ENCODE measurements around the gene RAB11B.
"Not testable (repeated sequence)": the region's sequence is repeated elsewhere in the genome, so short reads cannot be mapped to it uniquely, and the experiment has no call there.

GRCh38 chr19:8385103-8385502, 5.1 kb upstream of the RAB11B start:
- TF ChIP-seq, protein P1, sequence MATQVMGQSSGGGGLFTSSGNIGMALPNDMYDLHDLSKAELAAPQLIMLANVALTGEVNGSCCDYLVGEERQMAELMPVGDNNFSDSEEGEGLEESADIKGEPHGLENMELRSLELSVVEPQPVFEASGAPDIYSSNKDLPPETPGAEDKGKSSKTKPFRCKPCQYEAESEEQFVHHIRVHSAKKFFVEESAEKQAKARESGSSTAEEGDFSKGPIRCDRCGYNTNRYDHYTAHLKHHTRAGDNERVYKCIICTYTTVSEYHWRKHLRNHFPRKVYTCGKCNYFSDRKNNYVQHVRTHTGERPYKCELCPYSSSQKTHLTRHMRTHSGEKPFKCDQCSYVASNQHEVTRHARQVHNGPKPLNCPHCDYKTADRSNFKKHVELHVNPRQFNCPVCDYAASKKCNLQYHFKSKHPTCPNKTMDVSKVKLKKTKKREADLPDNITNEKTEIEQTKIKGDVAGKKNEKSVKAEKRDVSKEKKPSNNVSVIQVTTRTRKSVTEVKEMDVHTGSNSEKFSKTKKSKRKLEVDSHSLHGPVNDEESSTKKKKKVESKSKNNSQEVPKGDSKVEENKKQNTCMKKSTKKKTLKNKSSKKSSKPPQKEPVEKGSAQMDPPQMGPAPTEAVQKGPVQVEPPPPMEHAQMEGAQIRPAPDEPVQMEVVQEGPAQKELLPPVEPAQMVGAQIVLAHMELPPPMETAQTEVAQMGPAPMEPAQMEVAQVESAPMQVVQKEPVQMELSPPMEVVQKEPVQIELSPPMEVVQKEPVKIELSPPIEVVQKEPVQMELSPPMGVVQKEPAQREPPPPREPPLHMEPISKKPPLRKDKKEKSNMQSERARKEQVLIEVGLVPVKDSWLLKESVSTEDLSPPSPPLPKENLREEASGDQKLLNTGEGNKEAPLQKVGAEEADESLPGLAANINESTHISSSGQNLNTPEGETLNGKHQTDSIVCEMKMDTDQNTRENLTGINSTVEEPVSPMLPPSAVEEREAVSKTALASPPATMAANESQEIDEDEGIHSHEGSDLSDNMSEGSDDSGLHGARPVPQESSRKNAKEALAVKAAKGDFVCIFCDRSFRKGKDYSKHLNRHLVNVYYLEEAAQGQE (IDR thresholded peaks at IDR 0.05; ENCODE audit: insufficient read depth in 1 of 2, low read depth in 2 of 2, low read length in 1 of 2): not testable (repeated sequence)
- TF ChIP-seq POLR2AphosphoS5 (IDR thresholded peaks at IDR 0.05; ENCODE audit: low read depth, low read length); CTCF (IDR thresholded peaks at IDR 0.05): not testable (repeated sequence)
